IMR-90 (cell line): ENCODE measurements around the gene ABCC10. TPM values are rescaled to one million over a fixed set of nuclear protein-coding genes. Genes with fewer than 3 reads are reported as not detected.
A peak's percentile ranks its signal among the peaks of the same experiment; 100 is the strongest.

Source experiments
- ATAC-seq: fragments of 200-7000 bp; cut with Tn5 transposase; 2 replicates; pipeline ENCODE4 v1.9.1; 2020; ENCODE audit warnings: low read depth, mild to moderate bottlenecking, moderate library complexity
- BruUV-seq: library from RNA; stranded (reverse); fragments of 400-500 nt; replicated peaks from 2 replicates; lab custom pipeline; 2021; lab: Mats Ljungman, UMichigan
- CTCF ChIA-PET: fragments of 300-600 bp; formaldehyde crosslinking; extraction: SDS; loops from one replicate; lab custom pipeline; 2021; ENCODE audit warnings: antibody characterized with exemption; lab: Yijun Ruan, JAX
- POLR2A ChIA-PET: fragments of 300-600 bp; sonication (Branson Sonifier 250); formaldehyde crosslinking; loops from one replicate; lab custom pipeline; 2022; ENCODE audit warnings: antibody characterized with exemption; ENCODE audit not compliant: unreplicated experiment; lab: Charles Lee
- DNase-seq: peaks from one replicate; pipeline ENCODE4 v3.0.0; 2013
- H2AFZ ChIP-seq: replicated peaks from 2 replicates; pipeline ENCODE3; 2013; ENCODE audit warnings: low read length, mild to moderate bottlenecking; ENCODE audit not compliant: poor library complexity
- H2AK5ac ChIP-seq: 2 replicates; pipeline ENCODE4 v1.6.1; 2013; ENCODE audit warnings: low read depth, low read length, inconsistent platforms
- H2AK9ac ChIP-seq: replicated peaks from 2 replicates; pipeline ENCODE3; 2013; ENCODE audit warnings: mild to moderate bottlenecking, low read depth, low read length, moderate library complexity; ENCODE audit not compliant: poor library complexity
- H2BK120ac ChIP-seq: 2 replicates; pipeline ENCODE4 v1.6.1; 2013; ENCODE audit warnings: low read depth, low read length, inconsistent platforms
- H2BK15ac ChIP-seq: 3 replicates; pipeline ENCODE4 v1.6.1; 2013; ENCODE audit warnings: low read depth, low read length, inconsistent platforms
- H2BK20ac ChIP-seq: 2 replicates; pipeline ENCODE4 v1.6.1; 2013; ENCODE audit warnings: low read depth, mild to moderate bottlenecking, inconsistent platforms, low read length, moderate library complexity
- H2BK5ac ChIP-seq: 2 replicates; pipeline ENCODE4 v1.6.1; 2013; ENCODE audit warnings: mild to moderate bottlenecking, low read depth, low read length, inconsistent platforms; ENCODE audit not compliant: poor library complexity, severe bottlenecking
- H3K14ac ChIP-seq: replicated peaks from 2 replicates; pipeline ENCODE4 v1.6.1; 2013; ENCODE audit warnings: low read depth, low read length, inconsistent platforms
- H3K18ac ChIP-seq: 2 replicates; pipeline ENCODE4 v1.6.1; 2013; ENCODE audit warnings: low read depth, low read length, control low read depth
- H3K23ac ChIP-seq: 2 replicates; pipeline ENCODE4 v1.6.1; 2013; ENCODE audit warnings: low read depth, low read length, inconsistent platforms
- H3K27ac ChIP-seq: 2 replicates; pipeline ENCODE4 v1.5.1; 2013; ENCODE audit warnings: mild to moderate bottlenecking, control low read depth, low read length; ENCODE audit not compliant: insufficient read depth
- H3K27me3 ChIP-seq: 2 replicates; pipeline ENCODE4 v1.6.1; 2013; ENCODE audit warnings: low read length; ENCODE audit not compliant: control insufficient read depth, insufficient read depth
- H3K36me3 ChIP-seq: 2 replicates; pipeline ENCODE4 v1.6.1; 2013; ENCODE audit warnings: low read length, mixed read lengths; ENCODE audit not compliant: control insufficient read depth, insufficient read depth
- H3K4ac ChIP-seq: 2 replicates; pipeline ENCODE4 v1.6.1; 2013; ENCODE audit warnings: low read depth, low read length, inconsistent platforms
- H3K4me1 ChIP-seq: 2 replicates; pipeline ENCODE4 v1.6.1; 2013; ENCODE audit warnings: low read length, mixed read lengths; ENCODE audit not compliant: control insufficient read depth, insufficient read depth
- H3K4me2 ChIP-seq: 2 replicates; pipeline ENCODE4 v1.6.1; 2013; ENCODE audit warnings: low read depth, mild to moderate bottlenecking, control low read depth, low read length, moderate library complexity
- H3K4me3 ChIP-seq: 2 replicates; pipeline ENCODE4 v1.5.1; 2013; ENCODE audit warnings: low read depth, mild to moderate bottlenecking, control low read depth, low read length, moderate library complexity; ENCODE audit not compliant: insufficient read depth
- H3K56ac ChIP-seq: 2 replicates; pipeline ENCODE4 v1.6.1; 2013; ENCODE audit warnings: low read length, inconsistent platforms; ENCODE audit not compliant: insufficient read depth; ENCODE audit errors: extremely low read depth
- H3K79me1 ChIP-seq, 2 experiments: 2 replicates each; pipeline ENCODE4 v1.6.1; 2013; ENCODE audit warnings: low read length in 2 of 2, inconsistent platforms in 1 of 2, low read depth in 1 of 2
- H3K9ac ChIP-seq: 2 replicates; pipeline ENCODE4 v1.6.1; 2013; ENCODE audit warnings: low read depth, low read length, control low read depth
- H3K9me1 ChIP-seq: 2 replicates; pipeline ENCODE4 v1.6.1; 2013; ENCODE audit warnings: low read length, inconsistent platforms; ENCODE audit not compliant: insufficient read depth
- H3K9me3 ChIP-seq: 2 replicates; pipeline ENCODE4 v1.6.1; 2013; ENCODE audit warnings: low read length; ENCODE audit not compliant: control insufficient read depth, insufficient read depth
- H4K20me1 ChIP-seq: 2 replicates; pipeline ENCODE4 v1.6.1; 2013; ENCODE audit warnings: low read length, inconsistent platforms; ENCODE audit not compliant: insufficient read depth
- H4K5ac ChIP-seq: 2 replicates; pipeline ENCODE4 v1.6.1; 2013; ENCODE audit warnings: mild to moderate bottlenecking, low read depth, low read length, control low read depth
- H4K8ac ChIP-seq, 2 experiments: 2 replicates each; pipeline ENCODE4 v1.6.1; 2013; ENCODE audit warnings: low read depth in 2 of 2, low read length in 2 of 2, control low read depth in 1 of 2, inconsistent platforms in 1 of 2
- H4K91ac ChIP-seq: 2 replicates; pipeline ENCODE4 v1.6.1; 2013; ENCODE audit warnings: low read depth, low read length, inconsistent platforms; ENCODE audit not compliant: insufficient read depth
- BHLHE40 ChIP-seq: fragments of 150-350 bp; IDR thresholded peaks from 2 replicates; pipeline ENCODE4 v1.6.1; 2016; ENCODE audit warnings: mild to moderate bottlenecking, low read depth, low read length
- CEBPB ChIP-seq: IDR thresholded peaks from 2 replicates; pipeline ENCODE4 v1.6.1; 2012; ENCODE audit warnings: low read depth, low read length, improper control_type of control experiment
- CHD1 ChIP-seq: IDR thresholded peaks from 2 replicates; pipeline ENCODE4 v1.6.1; 2012; ENCODE audit warnings: low read depth, low read length, improper control_type of control experiment
- CTCF ChIP-seq: conservative IDR thresholded peaks from 2 replicates; pipeline ENCODE4 v1.5.1; 2012; ENCODE audit warnings: mild to moderate bottlenecking, low read depth, low read length, improper control_type of control experiment
- FOS ChIP-seq: fragments of 150-350 bp; IDR thresholded peaks from 2 replicates; pipeline ENCODE4 v1.6.1; 2016; ENCODE audit warnings: low read depth, low read length
- MAFK ChIP-seq: IDR thresholded peaks from 2 replicates; pipeline ENCODE4 v1.6.1; 2012; ENCODE audit warnings: low read depth, low read length, improper control_type of control experiment
- MAZ ChIP-seq: IDR thresholded peaks from 2 replicates; pipeline ENCODE4 v1.6.1; 2012; ENCODE audit warnings: low read depth, mild to moderate bottlenecking, low read length, improper control_type of control experiment, moderate library complexity, borderline replicate concordance
- MXI1 ChIP-seq: IDR thresholded peaks from 2 replicates; pipeline ENCODE4 v1.6.1; 2012; ENCODE audit warnings: low read depth, mild to moderate bottlenecking, low read length, moderate library complexity, borderline replicate concordance
- NFE2L2 ChIP-seq: fragments of 150-350 bp; IDR thresholded peaks from 2 replicates; pipeline ENCODE4 v1.6.1; 2016; ENCODE audit warnings: low read depth, mild to moderate bottlenecking, low read length
- POLR2A ChIP-seq: IDR thresholded peaks from 2 replicates; pipeline ENCODE4 v1.6.1; 2012; ENCODE audit warnings: mild to moderate bottlenecking, low read depth, low read length
- RAD21 ChIP-seq: IDR thresholded peaks from 2 replicates; pipeline ENCODE4 v1.6.1; 2012; ENCODE audit warnings: low read length, improper control_type of control experiment
- RCOR1 ChIP-seq: IDR thresholded peaks from 2 replicates; pipeline ENCODE4 v1.6.1; 2012; ENCODE audit warnings: mild to moderate bottlenecking, low read length, improper control_type of control experiment; ENCODE audit not compliant: insufficient replicate concordance
- RFX5 ChIP-seq: IDR thresholded peaks from 2 replicates; pipeline ENCODE4 v1.8.0; 2012; ENCODE audit warnings: low read depth, mild to moderate bottlenecking, low read length, moderate library complexity
- SMC3 ChIP-seq: fragments of 150-350 bp; IDR thresholded peaks from 2 replicates; pipeline ENCODE4 v1.6.1; 2016; ENCODE audit warnings: low read depth, mild to moderate bottlenecking, antibody characterized with exemption, low read length, moderate library complexity
- WGBS, 2 experiments: methylation state at CpG; one replicate each; pipeline versions ENCODE4 v1.1.5 to v1.1.7; 2013; ENCODE audit warnings: missing lambda C conversion rate in 2 of 2; ENCODE audit not compliant: insufficient read length in 1 of 2; ENCODE audit errors: extremely low coverage in 2 of 2; 5-methylcytosine and 5-hydroxymethylcytosine counted together
- dilution Hi-C: fragments of 300-500 bp; cut with HindIII; formaldehyde crosslinking; loops from one replicate; pipeline ENCODE4 v1.14.3; 2018; ENCODE audit warnings: low sequenced_read_pairs; ENCODE audit not compliant: unreplicated experiment
- in situ Hi-C: fragments of 300-500 bp; cut with MboI; formaldehyde crosslinking; loops from 3 replicates; pipeline ENCODE4 v1.14.3; 2019; ENCODE audit warnings: low sequenced_read_pairs, inconsistent platforms, mixed read lengths
- intact Hi-C: fragments of 100-400 bp; cut with micrococcal nuclease; formaldehyde crosslinking; loops from 2 replicates; pipeline ENCODE4 v1.10.0; 2022
- polyA plus RNA-seq, 3 experiments: library from polyadenylated mRNA; depleted of rRNA; stranded (reverse); fragments of >200 nt; gene quantifications; 2 replicates each; pipeline ENCODE4 v1.2.3, GENCODE V29; 2012; ENCODE audit warnings: low replicate concordance in 1 of 3
- total RNA-seq: library from RNA; depleted of rRNA; stranded (reverse); fragments of >200 nt; gene quantifications from 2 replicates; pipeline ENCODE4 v1.2.3, GENCODE V29; 2012
- TF ChIP-seq, protein P1 (sequence below): fragments of 150-350 bp; IDR thresholded peaks from 2 replicates; pipeline ENCODE4 v1.6.1; 2017; ENCODE audit warnings: mild to moderate bottlenecking, antibody characterized with exemption, low read length, low read depth
- TF ChIP-seq, protein P2 (sequence below): fragments of 150-350 bp; IDR thresholded peaks from 2 replicates; pipeline ENCODE4 v1.6.1; 2016; ENCODE audit warnings: low read depth, mild to moderate bottlenecking, low read length, moderate library complexity, borderline replicate concordance

ABCC10 gene
- total and polyA plus RNA-seq, 2 of the 4 experiments (the other 2 are of a cell fraction): 7.0 to 26.3 TPM

DNA sequence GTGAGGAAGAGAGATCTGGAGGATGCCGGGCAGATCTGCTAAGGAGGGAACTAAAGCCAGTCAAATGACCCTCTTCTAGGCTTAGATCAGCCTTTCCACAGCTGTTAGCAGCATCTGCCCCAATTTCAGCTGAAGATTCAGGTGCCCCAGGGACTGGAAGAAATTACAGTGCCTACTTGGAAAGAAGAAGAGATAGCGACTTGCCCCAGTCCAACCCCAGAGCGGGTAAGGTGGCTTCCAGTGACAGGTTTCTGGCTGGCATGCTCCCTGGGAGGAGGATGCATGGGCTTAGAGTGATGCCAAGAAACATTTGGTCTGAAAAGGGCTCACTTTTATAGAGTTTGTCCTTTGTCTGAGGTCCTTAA is 50.6 kb downstream of the ABCC10 start:
- Histone ChIP-seq H3K9ac (peak overlapping the region; percentile 83), H3K27ac (peak overlapping the region; percentile 83), H2AFZ (peak overlapping the region; percentile 78), H3K18ac (no peak overlapping the region), H4K5ac (0 out of 2 replicates have a peak overlapping the region, but pooled peaks have one; percentile 4), H3K4me2 (peak overlapping the region; percentile 84), H3K4me1 (peaks cover 7% of the 10 kb centered on the region), H3K9me3 (no peaks in the 10 kb centered on the region), H3K79me1 (peaks cover 35 to 50% of the 10 kb centered on the region in 2 experiments), H3K4ac (peak overlapping the region; percentile 67), H2BK5ac (no peak overlapping the region), H3K36me3 (no peaks in the 10 kb centered on the region), H4K20me1 (peaks cover 6% of the 10 kb centered on the region; the same call in 1 of the 2 replicates), H2BK15ac (no peak overlapping the region), H3K56ac (peak overlapping the region; percentile 74), H2BK120ac (no peak overlapping the region), H2AK9ac (peak overlapping the region; percentile 88), H4K8ac (peak overlapping the region; percentile 92), H3K9me1 (peaks cover 26% of the 10 kb centered on the region), H3K14ac (peak overlapping the region; percentile 82), H3K27me3 (no peaks in the 10 kb centered on the region), H2AK5ac (peak overlapping the region; percentile 71), H2BK20ac (no peak overlapping the region), H3K4me3 (peak overlapping the region; percentile 66), H3K23ac (peak overlapping the region; percentile 54), H4K91ac (peak overlapping the region; percentile 26)
- in situ Hi-C loops: no loop called here
- ATAC-seq (no peak), DNase-seq (no peak)
- dilution Hi-C loops: no loop called here
- ChIA-PET CTCF (no interaction called here), POLR2A (interaction anchor here (0.5 to 0.6 kb wide), 3 partner anchors 8 to 965 kb away, joined by 3 to 5 read pairs (median 3); no protein-coding TSS in a partner anchor)
- WGBS, 2 experiments: no CpG with 5 or more reads among the region's 3 CpGs
- no TSS peak for BruUV-seq
- intact Hi-C loops: no loop called here
- TF ChIP-seq MAFK (no peak), NFE2L2 (no peak), MAZ (no peak), MXI1 (no peak), FOS (no peak), CHD1 (no peak), RCOR1 (no peak), POLR2A (no peak), CEBPB (no peak), RAD21 (no peak), RFX5 (no peak), SMC3 (no peak), CTCF (no peak), BHLHE40 (no peak)
- TF ChIP-seq, protein P1, sequence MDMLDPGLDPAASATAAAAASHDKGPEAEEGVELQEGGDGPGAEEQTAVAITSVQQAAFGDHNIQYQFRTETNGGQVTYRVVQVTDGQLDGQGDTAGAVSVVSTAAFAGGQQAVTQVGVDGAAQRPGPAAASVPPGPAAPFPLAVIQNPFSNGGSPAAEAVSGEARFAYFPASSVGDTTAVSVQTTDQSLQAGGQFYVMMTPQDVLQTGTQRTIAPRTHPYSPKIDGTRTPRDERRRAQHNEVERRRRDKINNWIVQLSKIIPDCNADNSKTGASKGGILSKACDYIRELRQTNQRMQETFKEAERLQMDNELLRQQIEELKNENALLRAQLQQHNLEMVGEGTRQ: no peak
- TF ChIP-seq, protein P2, sequence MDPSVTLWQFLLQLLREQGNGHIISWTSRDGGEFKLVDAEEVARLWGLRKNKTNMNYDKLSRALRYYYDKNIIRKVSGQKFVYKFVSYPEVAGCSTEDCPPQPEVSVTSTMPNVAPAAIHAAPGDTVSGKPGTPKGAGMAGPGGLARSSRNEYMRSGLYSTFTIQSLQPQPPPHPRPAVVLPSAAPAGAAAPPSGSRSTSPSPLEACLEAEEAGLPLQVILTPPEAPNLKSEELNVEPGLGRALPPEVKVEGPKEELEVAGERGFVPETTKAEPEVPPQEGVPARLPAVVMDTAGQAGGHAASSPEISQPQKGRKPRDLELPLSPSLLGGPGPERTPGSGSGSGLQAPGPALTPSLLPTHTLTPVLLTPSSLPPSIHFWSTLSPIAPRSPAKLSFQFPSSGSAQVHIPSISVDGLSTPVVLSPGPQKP: no peak
